Thymus (tissue), 2 donors: Measurements from ENCODE around the gene TSPAN11. TPM values are rescaled to one million over a fixed set of nuclear protein-coding genes. Genes with fewer than 3 reads are reported as not detected.

Experiments
- polyA plus RNA-seq: library from polyadenylated mRNA; stranded (reverse); fragments of 200-250 nt; gene quantifications from one replicate; pipeline ENCODE4 v1.2.3, GENCODE V29; 2013
- total RNA-seq: library from RNA; stranded (reverse); fragments of 120-200 nt; gene quantifications from one replicate; pipeline ENCODE4 v1.2.4, GENCODE V29; 2013
- donor health status: healthy.

The TSPAN11 gene
- total and polyA plus RNA-seq, 2 donors = 0.21 to 0.85 TPM

Other genes starting within 250 kb of the TSPAN11 start
- 16.5 TPM for gene IPO8, start 230.9 kb upstream of the TSPAN11 start, total RNA-seq
- 17.0 TPM for gene IPO8, start 230.9 kb upstream of the TSPAN11 start, polyA plus RNA-seq
- gene CAPRIN2, start 171.8 kb upstream of the TSPAN11 start, total RNA-seq = 12.6 TPM
- gene CAPRIN2, start 171.8 kb upstream of the TSPAN11 start, polyA plus RNA-seq = 37.9 TPM
- 36.5 TPM for gene DDX11, start 147.1 kb downstream of the TSPAN11 start, total RNA-seq
- 19.6 TPM for gene DDX11, start 147.1 kb downstream of the TSPAN11 start, polyA plus RNA-seq